Right lobe of liver (tissue), 4 donors: ENCODE measurements around the gene NFAT5.

Experiments
- POLR2A ChIP-seq: fragments of 450-650 bp; IDR thresholded peaks from one replicate; pipeline ENCODE4 v1.6.1; 2017; ENCODE audit warnings: antibody characterized with exemption, mild to moderate bottlenecking
- TF ChIP-seq, protein P1 (sequence below), 4 donors: fragments of 200-600 bp in 3 of 4; fragments of 450-650 bp in 1 of 4; IDR thresholded peaks; one replicate each; pipeline versions ENCODE4 v1.5.1 to v1.8.0; 2016 to 2022; ENCODE audit warnings: antibody characterized with exemption in 4 of 4, mild to moderate bottlenecking in 2 of 4
- donor health status: DM: no; HTN: no; CAD: no.
- donor health status: DM: no; HTN: no; CAD: no.
- donor health status: DM: no; HTN: yes; CAD: no.

DNA sequence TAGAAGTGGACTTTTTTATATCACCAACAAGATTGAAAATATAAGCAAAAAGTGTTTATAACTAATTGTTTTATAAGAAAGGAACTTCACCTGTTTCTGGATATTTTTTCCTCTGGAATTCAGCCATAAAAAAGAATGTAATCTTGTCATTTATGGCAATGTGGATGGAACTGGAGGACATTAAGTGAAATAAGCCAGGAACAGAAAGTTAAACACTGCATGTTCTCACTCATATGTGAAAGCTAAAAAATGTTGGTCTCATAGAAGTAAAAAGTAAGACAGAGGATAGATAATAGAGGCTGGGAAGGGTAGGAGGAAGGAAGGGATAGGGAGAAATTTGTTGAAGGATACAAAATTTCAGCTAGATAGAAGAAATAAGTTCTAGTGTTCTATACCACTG is 67.6 kb downstream of the NFAT5 start:
- TF ChIP-seq, protein P1, sequence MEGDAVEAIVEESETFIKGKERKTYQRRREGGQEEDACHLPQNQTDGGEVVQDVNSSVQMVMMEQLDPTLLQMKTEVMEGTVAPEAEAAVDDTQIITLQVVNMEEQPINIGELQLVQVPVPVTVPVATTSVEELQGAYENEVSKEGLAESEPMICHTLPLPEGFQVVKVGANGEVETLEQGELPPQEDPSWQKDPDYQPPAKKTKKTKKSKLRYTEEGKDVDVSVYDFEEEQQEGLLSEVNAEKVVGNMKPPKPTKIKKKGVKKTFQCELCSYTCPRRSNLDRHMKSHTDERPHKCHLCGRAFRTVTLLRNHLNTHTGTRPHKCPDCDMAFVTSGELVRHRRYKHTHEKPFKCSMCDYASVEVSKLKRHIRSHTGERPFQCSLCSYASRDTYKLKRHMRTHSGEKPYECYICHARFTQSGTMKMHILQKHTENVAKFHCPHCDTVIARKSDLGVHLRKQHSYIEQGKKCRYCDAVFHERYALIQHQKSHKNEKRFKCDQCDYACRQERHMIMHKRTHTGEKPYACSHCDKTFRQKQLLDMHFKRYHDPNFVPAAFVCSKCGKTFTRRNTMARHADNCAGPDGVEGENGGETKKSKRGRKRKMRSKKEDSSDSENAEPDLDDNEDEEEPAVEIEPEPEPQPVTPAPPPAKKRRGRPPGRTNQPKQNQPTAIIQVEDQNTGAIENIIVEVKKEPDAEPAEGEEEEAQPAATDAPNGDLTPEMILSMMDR (IDR thresholded peaks at IDR 0.05) = no peak
- TF ChIP-seq POLR2A = no peak
